ENCODE data around the gene RPL13A. TPM values are rescaled to one million over a fixed set of nuclear protein-coding genes. Genes with fewer than 3 reads are reported as not detected.

The RPL13A gene
- total and polyA plus RNA-seq, 2 donors from 2014 or later = 2,090 to 3,309 TPM

DNA sequence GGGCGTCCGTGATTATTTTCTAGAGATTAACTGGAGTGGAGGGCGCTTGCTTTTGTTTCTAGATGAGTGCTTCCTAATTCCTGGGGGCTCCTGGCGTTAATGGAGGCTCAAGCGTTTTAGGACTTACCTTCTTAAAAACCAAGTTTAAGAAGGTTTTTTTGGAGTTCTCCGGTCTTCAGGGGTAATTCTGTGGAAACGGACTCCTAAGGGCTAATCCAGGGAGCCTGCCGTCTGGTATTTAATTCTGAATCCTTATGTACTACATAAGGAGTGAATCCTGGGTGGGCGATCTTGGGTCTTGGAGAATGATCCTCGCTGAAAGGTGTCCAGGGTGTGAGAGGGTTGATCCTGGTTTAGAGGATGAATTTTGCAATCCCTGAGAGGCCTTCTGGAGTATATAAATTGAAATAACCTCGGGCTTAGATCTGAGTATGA, 9.2 kb downstream of the RPL13A start:
- DNase-seq (peak in 1 of 5 donors; percentile 37), FAIRE-seq (no peak)
- H3K36me3 ChIP-seq (ENCODE audit: control insufficient read depth in 2 of 3, insufficient read depth in 3 of 3, low read length in 3 of 3) = peaks cover 16 to 37% (median 30%) of the 10 kb centered on the region in 3 donors
- peaks cover 4 to 20% (median 14%) of the 10 kb centered on the region in 3 donors for H3K4me1 ChIP-seq (ENCODE audit: control insufficient read depth in 2 of 3, insufficient read depth in 2 of 3, low read depth in 1 of 3, low read length in 3 of 3)
- peak overlapping the region; percentile 75 to 90 for H3K27ac ChIP-seq (ENCODE audit: low read depth in 2 of 2, low read length in 2 of 2)
- H3K4me3 ChIP-seq (ENCODE audit: low read length in 3 of 3) = peak overlapping the region; percentile 92 to 99 (median 98)
- no peaks in the 10 kb centered on the region for H3K9me3 ChIP-seq (ENCODE audit: control insufficient read depth in 2 of 3, insufficient read depth in 1 of 3, low read length in 3 of 3)
- intact Hi-C loops (cut with DNase I) = no loop called here
- H3K27me3 ChIP-seq (ENCODE audit: control insufficient read depth, insufficient read depth, low read length) = no peaks in the 10 kb centered on the region
- peak overlapping the region; percentile 92 to 100 (median 99) for H3K9ac ChIP-seq (ENCODE audit: low read length in 3 of 3)
- TF ChIP-seq, protein P1, sequence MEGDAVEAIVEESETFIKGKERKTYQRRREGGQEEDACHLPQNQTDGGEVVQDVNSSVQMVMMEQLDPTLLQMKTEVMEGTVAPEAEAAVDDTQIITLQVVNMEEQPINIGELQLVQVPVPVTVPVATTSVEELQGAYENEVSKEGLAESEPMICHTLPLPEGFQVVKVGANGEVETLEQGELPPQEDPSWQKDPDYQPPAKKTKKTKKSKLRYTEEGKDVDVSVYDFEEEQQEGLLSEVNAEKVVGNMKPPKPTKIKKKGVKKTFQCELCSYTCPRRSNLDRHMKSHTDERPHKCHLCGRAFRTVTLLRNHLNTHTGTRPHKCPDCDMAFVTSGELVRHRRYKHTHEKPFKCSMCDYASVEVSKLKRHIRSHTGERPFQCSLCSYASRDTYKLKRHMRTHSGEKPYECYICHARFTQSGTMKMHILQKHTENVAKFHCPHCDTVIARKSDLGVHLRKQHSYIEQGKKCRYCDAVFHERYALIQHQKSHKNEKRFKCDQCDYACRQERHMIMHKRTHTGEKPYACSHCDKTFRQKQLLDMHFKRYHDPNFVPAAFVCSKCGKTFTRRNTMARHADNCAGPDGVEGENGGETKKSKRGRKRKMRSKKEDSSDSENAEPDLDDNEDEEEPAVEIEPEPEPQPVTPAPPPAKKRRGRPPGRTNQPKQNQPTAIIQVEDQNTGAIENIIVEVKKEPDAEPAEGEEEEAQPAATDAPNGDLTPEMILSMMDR (IDR thresholded peaks at IDR 0.05; ENCODE audit: borderline replicate concordance, extremely low read depth, insufficient read depth) = no peak

DNA sequence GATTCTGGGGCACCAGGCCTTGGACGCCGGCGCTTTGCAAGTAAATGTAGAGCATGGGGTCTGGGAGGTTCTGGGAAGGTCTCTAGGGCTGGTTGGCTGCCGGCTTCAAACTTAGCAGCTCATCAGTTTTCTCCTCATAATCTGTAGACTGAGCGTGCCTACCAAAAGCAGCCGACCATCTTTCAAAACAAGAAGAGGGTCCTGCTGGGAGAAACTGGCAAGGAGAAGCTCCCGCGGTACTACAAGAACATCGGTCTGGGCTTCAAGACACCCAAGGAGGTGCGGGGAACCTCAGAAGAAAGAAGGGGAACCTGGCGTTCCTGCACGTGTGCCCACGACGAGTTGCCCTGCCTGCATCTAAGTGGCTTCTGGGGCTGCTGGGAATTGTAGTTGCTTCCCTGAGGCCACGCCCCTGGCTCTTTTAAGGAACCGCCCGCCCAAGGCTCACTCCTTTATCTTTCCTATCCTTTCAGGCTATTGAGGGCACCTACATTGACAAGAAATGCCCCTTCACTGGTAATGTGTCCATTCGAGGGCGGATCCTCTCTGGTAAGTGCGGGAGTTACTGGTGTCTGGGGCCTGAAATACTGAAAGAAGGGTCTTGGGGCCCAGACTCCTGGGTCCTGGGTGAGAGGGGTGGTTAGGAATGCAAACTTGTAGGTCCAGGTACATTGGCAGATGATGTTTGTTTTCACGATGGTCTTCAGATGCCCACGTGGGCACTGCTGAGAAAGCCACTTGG, 9.8 kb downstream of the RPL13A start:
- Histone ChIP-seq H3K4me1 (ENCODE audit: control insufficient read depth in 2 of 3, insufficient read depth in 2 of 3, low read depth in 1 of 3, low read length in 3 of 3) (peaks cover 4 to 20% (median 14%) of the 10 kb centered on the region in 3 donors), H3K27me3 (ENCODE audit: control insufficient read depth, insufficient read depth, low read length) (no peaks in the 10 kb centered on the region), H3K9me3 (ENCODE audit: control insufficient read depth in 2 of 3, insufficient read depth in 1 of 3, low read length in 3 of 3) (no peaks in the 10 kb centered on the region), H3K4me3 (ENCODE audit: low read length in 3 of 3) (peak overlapping the region; percentile 92 to 99 (median 98)), H3K27ac (ENCODE audit: low read depth in 2 of 2, low read length in 2 of 2) (peak overlapping the region; percentile 75 to 90), H3K36me3 (ENCODE audit: control insufficient read depth in 2 of 3, insufficient read depth in 3 of 3, low read length in 3 of 3) (peaks cover 16 to 37% (median 25%) of the 10 kb centered on the region in 3 donors), H3K9ac (ENCODE audit: low read length in 3 of 3) (peak overlapping the region; percentile 92 to 100 (median 99))
- peak in 3 of 5 donors; percentile 37 to 69 (median 68) for DNase-seq
- no peak for FAIRE-seq
- intact Hi-C loops (cut with DNase I) = no loop called here
- TF ChIP-seq, protein P1 (IDR thresholded peaks at IDR 0.05; ENCODE audit: borderline replicate concordance, extremely low read depth, insufficient read depth) = no peak

DNA sequence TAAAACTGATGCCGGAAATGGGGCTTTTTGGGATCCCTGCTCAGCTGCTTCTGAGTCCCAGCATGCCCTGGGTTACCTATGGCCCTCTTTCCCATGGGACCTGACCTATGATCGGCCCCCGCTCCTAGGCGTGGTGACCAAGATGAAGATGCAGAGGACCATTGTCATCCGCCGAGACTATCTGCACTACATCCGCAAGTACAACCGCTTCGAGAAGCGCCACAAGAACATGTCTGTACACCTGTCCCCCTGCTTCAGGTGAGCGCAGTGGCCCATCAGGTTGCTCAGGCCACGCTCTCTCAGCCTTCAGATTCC, 10.3 kb downstream of the RPL13A start:
- H3K27me3 ChIP-seq (ENCODE audit: control insufficient read depth, insufficient read depth, low read length) = no peaks in the 10 kb centered on the region
- TF ChIP-seq, protein P1 (IDR thresholded peaks at IDR 0.05; ENCODE audit: borderline replicate concordance, extremely low read depth, insufficient read depth) = no peak
- intact Hi-C loops (cut with DNase I) = no loop called here
- H3K4me1 ChIP-seq (ENCODE audit: control insufficient read depth in 2 of 3, insufficient read depth in 2 of 3, low read depth in 1 of 3, low read length in 3 of 3) = peaks cover 4 to 20% (median 14%) of the 10 kb centered on the region in 3 donors
- H3K4me3 ChIP-seq (ENCODE audit: low read length in 3 of 3) = peak overlapping the region in 1 of 3 donors; percentile 99
- H3K9me3 ChIP-seq (ENCODE audit: control insufficient read depth in 2 of 3, insufficient read depth in 1 of 3, low read length in 3 of 3) = no peaks in the 10 kb centered on the region
- peaks cover 15 to 32% (median 19%) of the 10 kb centered on the region in 3 donors for H3K36me3 ChIP-seq (ENCODE audit: control insufficient read depth in 2 of 3, insufficient read depth in 3 of 3, low read length in 3 of 3)
- DNase-seq (peak in 1 of 5 donors; percentile 56), FAIRE-seq (no peak)
- peak overlapping the region in 2 of 3 donors; percentile 21 to 100 for H3K9ac ChIP-seq (ENCODE audit: low read length in 3 of 3)
- H3K27ac ChIP-seq (ENCODE audit: low read depth in 2 of 2, low read length in 2 of 2) = no peak overlapping the region
